PFSK-1 (cell line): ENCODE measurements around the gene CMBL.

Source experiments
- FOXP2 ChIP-seq: optimal IDR thresholded peaks from 2 replicates; pipeline ENCODE3; 2011; ENCODE audit warnings: borderline replicate concordance, control low read depth, inconsistent platforms; ENCODE audit not compliant: insufficient read depth; ENCODE audit errors: extremely low read length, extremely low read depth
- POLR2AphosphoS5 ChIP-seq: IDR thresholded peaks from 2 replicates; pipeline ENCODE4 v1.6.1; 2012; ENCODE audit warnings: low read depth, mild to moderate bottlenecking, control low read depth, low read length, moderate library complexity
- REST ChIP-seq, 2 experiments: IDR thresholded peaks; 2 replicates each; pipeline versions ENCODE4 v1.6.1 to v1.8.0; 2011 to 2012; ENCODE audit warnings: low read depth in 2 of 2, low read length in 2 of 2, control low read depth in 1 of 2, inconsistent platforms in 1 of 2, mild to moderate bottlenecking in 1 of 2, moderate library complexity in 1 of 2; ENCODE audit not compliant: insufficient read depth in 1 of 2
- SIN3A ChIP-seq: IDR thresholded peaks from 2 replicates; pipeline ENCODE4 v1.6.1; 2012; ENCODE audit warnings: mild to moderate bottlenecking, low read length, moderate library complexity, borderline replicate concordance; ENCODE audit not compliant: insufficient read depth
- TAF1 ChIP-seq: IDR thresholded peaks from 2 replicates; pipeline ENCODE4 v1.6.1; 2012; ENCODE audit warnings: low read length, control low read depth, borderline replicate concordance; ENCODE audit not compliant: insufficient read depth

CMBL gene

GRCh38 chr5:10324518-10325370 lies 17.0 kb upstream of the CMBL start:
- TF ChIP-seq REST (IDR thresholded peaks at IDR 0.05; ENCODE audit: insufficient read depth in 1 of 2, low read depth in 2 of 2, low read length in 2 of 2) (no peak), POLR2AphosphoS5 (no peak), FOXP2 (no peak), TAF1 (no peak), SIN3A (no peak)

- TF ChIP-seq FOXP2: no peak
- no peak for TF ChIP-seq TAF1
- no peak for TF ChIP-seq REST (IDR thresholded peaks at IDR 0.05; ENCODE audit: insufficient read depth in 1 of 2, low read depth in 2 of 2, low read length in 2 of 2)
- no peak for TF ChIP-seq POLR2AphosphoS5
- TF ChIP-seq SIN3A: no peak
Observed at GRCh38 chr5:10323588-10324488, 16.1 kb upstream of the CMBL start.

GRCh38 chr5:10321882-10322281 lies 14.2 kb upstream of the CMBL start:
- TF ChIP-seq REST (IDR thresholded peaks at IDR 0.05; ENCODE audit: insufficient read depth in 1 of 2, low read depth in 2 of 2, low read length in 2 of 2): no peak
- TF ChIP-seq POLR2AphosphoS5: no peak
- TF ChIP-seq FOXP2: no peak
- TF ChIP-seq SIN3A: no peak
- no peak for TF ChIP-seq TAF1

- TF ChIP-seq POLR2AphosphoS5 (no peak), FOXP2 (no peak), REST (IDR thresholded peaks at IDR 0.05; ENCODE audit: insufficient read depth in 1 of 2, low read depth in 2 of 2, low read length in 2 of 2) (no peak), SIN3A (no peak), TAF1 (no peak)
Observed at GRCh38 chr5:10320793-10321192, 13.1 kb upstream of the CMBL start.
